Neuronal stem cell (in vitro differentiated cells): ENCODE results near the gene MCAT.

Source experiments
- DNase-seq: peaks from one replicate; pipeline ENCODE4 v3.0.0-alpha.2; 2013; ENCODE audit warnings: low spot score
- H2AFZ ChIP-seq: one replicate; pipeline ENCODE4 v1.6.1; 2013; ENCODE audit warnings: mild to moderate bottlenecking, low read length, inconsistent platforms
- H2AK5ac ChIP-seq: 2 replicates; pipeline ENCODE4 v1.6.1; 2013; ENCODE audit warnings: low read depth, mild to moderate bottlenecking, inconsistent platforms, low read length, moderate library complexity, mixed read lengths
- H2BK120ac ChIP-seq: 2 replicates; pipeline ENCODE4 v1.6.1; 2013; ENCODE audit warnings: low read depth, mild to moderate bottlenecking, inconsistent platforms, low read length, moderate library complexity, mixed read lengths
- H2BK12ac ChIP-seq: one replicate; pipeline ENCODE4 v1.6.1; 2013; ENCODE audit warnings: low read length, inconsistent platforms
- H2BK15ac ChIP-seq: 2 replicates; pipeline ENCODE4 v1.6.1; 2013; ENCODE audit warnings: mild to moderate bottlenecking, low read length, inconsistent platforms, mixed read lengths
- H2BK5ac ChIP-seq: one replicate; pipeline ENCODE4 v1.6.1; 2013; ENCODE audit warnings: inconsistent platforms, mild to moderate bottlenecking, low read length, moderate library complexity
- H3K14ac ChIP-seq: one replicate; pipeline ENCODE4 v1.6.1; 2013; ENCODE audit warnings: low read length, inconsistent platforms
- H3K18ac ChIP-seq: 2 replicates; pipeline ENCODE4 v1.6.1; 2013; ENCODE audit warnings: low read length, inconsistent platforms
- H3K23ac ChIP-seq: 2 replicates; pipeline ENCODE4 v1.6.1; 2013; ENCODE audit warnings: low read depth, mild to moderate bottlenecking, mixed read lengths, low read length, inconsistent platforms; ENCODE audit not compliant: poor library complexity
- H3K27ac ChIP-seq: replicated peaks from 3 replicates; pipeline ENCODE4 v1.5.1; 2013; ENCODE audit warnings: low read length, inconsistent platforms
- H3K27me3 ChIP-seq, 3 experiments: 2 replicates each; pipeline ENCODE4 v1.6.1; 2013; ENCODE audit warnings: low read length in 3 of 3, mild to moderate bottlenecking in 2 of 3, inconsistent platforms in 1 of 3, low read depth in 1 of 3, mixed read lengths in 1 of 3, moderate library complexity in 1 of 3; ENCODE audit not compliant: control insufficient read depth in 3 of 3, insufficient read depth in 3 of 3
- H3K36me3 ChIP-seq, 2 donors: replicated peaks in 1 of 2; 2 replicates each; pipeline ENCODE4 v1.6.1; 2013; ENCODE audit warnings: low read length in 2 of 2; ENCODE audit not compliant: control insufficient read depth in 2 of 2, insufficient read depth in 2 of 2
- H3K4ac ChIP-seq: 2 replicates; pipeline ENCODE4 v1.6.1; 2013; ENCODE audit warnings: inconsistent platforms, mild to moderate bottlenecking, low read length, moderate library complexity
- H3K4me1 ChIP-seq, 2 donors: 1 replicate in 1 of 2; 2 replicates in 1 of 2; pipeline ENCODE4 v1.6.1; 2013; ENCODE audit warnings: low read length in 2 of 2, low read depth in 1 of 2; ENCODE audit not compliant: control insufficient read depth in 2 of 2, insufficient read depth in 1 of 2
- H3K4me2 ChIP-seq: one replicate; pipeline ENCODE4 v1.6.1; 2013; ENCODE audit warnings: mild to moderate bottlenecking, low read length, inconsistent platforms; ENCODE audit not compliant: insufficient read depth, poor library complexity, severe bottlenecking
- H3K4me3 ChIP-seq, 2 donors: 2 replicates each; pipeline ENCODE4 v1.5.1; 2013; ENCODE audit warnings: low read length in 2 of 2, mild to moderate bottlenecking in 2 of 2, inconsistent platforms in 1 of 2, moderate library complexity in 1 of 2
- H3K79me1 ChIP-seq: one replicate; pipeline ENCODE4 v1.6.1; 2013; ENCODE audit warnings: low read depth, mild to moderate bottlenecking, inconsistent platforms, low read length, moderate library complexity
- H3K9ac ChIP-seq: one replicate; pipeline ENCODE4 v1.6.1; 2013; ENCODE audit warnings: mild to moderate bottlenecking, low read depth, low read length, inconsistent platforms; ENCODE audit not compliant: poor library complexity
- H3K9me3 ChIP-seq, 2 donors: replicated peaks in 1 of 2; 2 replicates each; pipeline versions ENCODE3 to v1.6.1; 2013; ENCODE audit warnings: low read length in 2 of 2, mild to moderate bottlenecking in 2 of 2, inconsistent platforms in 1 of 2, low read depth in 1 of 2, mixed read lengths in 1 of 2, moderate library complexity in 1 of 2; ENCODE audit not compliant: control insufficient read depth in 2 of 2, insufficient read depth in 1 of 2
- H4K8ac ChIP-seq: one replicate; pipeline ENCODE4 v1.6.1; 2013; ENCODE audit warnings: low read depth, mild to moderate bottlenecking, inconsistent platforms, low read length, moderate library complexity
- H4K91ac ChIP-seq: one replicate; pipeline ENCODE4 v1.6.1; 2013; ENCODE audit warnings: low read length, low read depth, mild to moderate bottlenecking, inconsistent platforms; ENCODE audit not compliant: poor library complexity
- WGBS, 2 donors: extraction: QIAGEN DNeasy Blood & Tissue Kit; methylation state at CpG; one replicate each; pipeline ENCODE4 v1.1.7; 2013; ENCODE audit warnings: missing lambda C conversion rate in 2 of 2, mixed read lengths in 1 of 2; ENCODE audit not compliant: insufficient read length in 2 of 2, insufficient replicate concordance in 1 of 2; ENCODE audit errors: extremely low coverage in 2 of 2; 5-methylcytosine and 5-hydroxymethylcytosine counted together

The MCAT gene

GRCh38 chr22:43176090-43176489 is 32.9 kb upstream of the MCAT start:
- H3K27ac ChIP-seq, result no peak overlapping the region
- H3K14ac ChIP-seq, result no peak overlapping the region
- H3K4me3 ChIP-seq, result no peak overlapping the region
- H3K18ac ChIP-seq, result no peak overlapping the region
- no peak overlapping the region for H3K4me2 ChIP-seq
- H3K23ac ChIP-seq, result no peak overlapping the region
- H4K91ac ChIP-seq, result no peak overlapping the region
- H2BK5ac ChIP-seq, result no peak overlapping the region
- no peak overlapping the region for H2BK120ac ChIP-seq
- H3K9me3 ChIP-seq, result peaks cover 0 to 5% of the 10 kb centered on the region in 2 donors
- peaks cover 11% of the 10 kb centered on the region for H3K79me1 ChIP-seq
- no peak overlapping the region for H4K8ac ChIP-seq
- H2BK15ac ChIP-seq, result no peak overlapping the region
- H2AFZ ChIP-seq, result no peak overlapping the region
- H3K4me1 ChIP-seq, result no peaks in the 10 kb centered on the region
- WGBS, 2 donors, result no CpG with 5 or more reads among the region's 15 CpGs
- H2AK5ac ChIP-seq, result no peak overlapping the region
- H3K27me3 ChIP-seq, result no peaks in the 10 kb centered on the region
- peaks cover 71 to 89% of the 10 kb centered on the region in 2 donors for H3K36me3 ChIP-seq
- H3K4ac ChIP-seq, result no peak overlapping the region
- DNase-seq, result no peak
- no peak overlapping the region for H2BK12ac ChIP-seq
- peak overlapping the region; percentile 44 for H3K9ac ChIP-seq

GRCh38 chr22:43174941-43175531 is 31.8 kb upstream of the MCAT start:
- Histone ChIP-seq H3K4me2 (no peak overlapping the region), H3K4ac (no peak overlapping the region), H3K18ac (no peak overlapping the region), H2BK12ac (no peak overlapping the region), H3K79me1 (peaks cover 7% of the 10 kb centered on the region), H2BK120ac (no peak overlapping the region), H3K4me3 (no peak overlapping the region), H3K4me1 (no peaks in the 10 kb centered on the region), H4K8ac (no peak overlapping the region), H3K36me3 (peaks cover 71 to 89% of the 10 kb centered on the region in 2 donors), H3K9me3 (peaks cover 0 to 6% of the 10 kb centered on the region in 2 donors), H3K23ac (peak overlapping the region; percentile 80), H4K91ac (no peak overlapping the region), H2BK15ac (no peak overlapping the region), H3K9ac (no peak overlapping the region), H3K27me3 (no peaks in the 10 kb centered on the region), H2AK5ac (peak overlapping the region; percentile 35), H3K27ac (no peak overlapping the region), H2BK5ac (no peak overlapping the region), H2AFZ (no peak overlapping the region), H3K14ac (no peak overlapping the region)
- no CpG with 5 or more reads among the region's 9 CpGs for WGBS, 2 donors
- DNase-seq, result no peak

GRCh38 chr22:43173976-43174720 is 30.9 kb upstream of the MCAT start:
- peaks cover 6% of the 10 kb centered on the region for H3K79me1 ChIP-seq
- H2BK5ac ChIP-seq, result no peak overlapping the region
- H3K4me1 ChIP-seq, result no peaks in the 10 kb centered on the region
- no peak overlapping the region for H4K8ac ChIP-seq
- H2BK12ac ChIP-seq, result no peak overlapping the region
- H3K27me3 ChIP-seq, result no peaks in the 10 kb centered on the region
- no peak overlapping the region for H2BK15ac ChIP-seq
- peaks cover 68 to 89% of the 10 kb centered on the region in 2 donors for H3K36me3 ChIP-seq
- H3K4me3 ChIP-seq, result no peak overlapping the region
- H4K91ac ChIP-seq, result no peak overlapping the region
- no peak overlapping the region for H2AK5ac ChIP-seq
- no peak overlapping the region for H2AFZ ChIP-seq
- no peak overlapping the region for H3K27ac ChIP-seq
- DNase-seq, result no peak
- H3K23ac ChIP-seq, result peak overlapping the region; percentile 20
- peaks cover 0 to 4% of the 10 kb centered on the region in 2 donors for H3K9me3 ChIP-seq
- no CpG with 5 or more reads among the region's 39 CpGs for WGBS, 2 donors
- no peak overlapping the region for H3K4me2 ChIP-seq
- no peak overlapping the region for H3K4ac ChIP-seq
- H3K18ac ChIP-seq, result no peak overlapping the region
- H2BK120ac ChIP-seq, result no peak overlapping the region
- no peak overlapping the region for H3K9ac ChIP-seq
- no peak overlapping the region for H3K14ac ChIP-seq

- H3K36me3 ChIP-seq, result peaks cover 62 to 88% of the 10 kb centered on the region in 2 donors
- H2BK15ac ChIP-seq, result no peak overlapping the region
- DNase-seq, result no peak
- peaks cover 2% of the 10 kb centered on the region for H3K79me1 ChIP-seq
- H3K9me3 ChIP-seq, result peaks cover 0 to 2% of the 10 kb centered on the region in 2 donors
- H3K4me3 ChIP-seq, result no peak overlapping the region
- H3K18ac ChIP-seq, result no peak overlapping the region
- H3K23ac ChIP-seq, result no peak overlapping the region
- no peak overlapping the region for H3K4me2 ChIP-seq
- no peak overlapping the region for H3K4ac ChIP-seq
- H4K8ac ChIP-seq, result no peak overlapping the region
- H2BK12ac ChIP-seq, result peak overlapping the region; percentile 10
- no peak overlapping the region for H4K91ac ChIP-seq
- H2BK5ac ChIP-seq, result no peak overlapping the region
- peak overlapping the region; percentile 21 for H3K9ac ChIP-seq
- H2BK120ac ChIP-seq, result no peak overlapping the region
- H2AFZ ChIP-seq, result no peak overlapping the region
- H3K4me1 ChIP-seq, result no peaks in the 10 kb centered on the region
- H2AK5ac ChIP-seq, result no peak overlapping the region
- H3K27me3 ChIP-seq, result no peaks in the 10 kb centered on the region
- H3K14ac ChIP-seq, result no peak overlapping the region
- no peak overlapping the region for H3K27ac ChIP-seq
- WGBS, 2 donors, result no CpG with 5 or more reads among the region's 9 CpGs
Measured at GRCh38 chr22:43173566-43173965, 30.4 kb upstream of the MCAT start.
